ENCODE results near the gene MSRB3. TPM values are rescaled to one million over a fixed set of nuclear protein-coding genes. Genes with fewer than 3 reads are reported as not detected.

Gene MSRB3
- total and polyA plus RNA-seq, 2 of the 4 experiments (the other 2 are of a cell fraction) = 31.7 to 35.7 TPM

DNA sequence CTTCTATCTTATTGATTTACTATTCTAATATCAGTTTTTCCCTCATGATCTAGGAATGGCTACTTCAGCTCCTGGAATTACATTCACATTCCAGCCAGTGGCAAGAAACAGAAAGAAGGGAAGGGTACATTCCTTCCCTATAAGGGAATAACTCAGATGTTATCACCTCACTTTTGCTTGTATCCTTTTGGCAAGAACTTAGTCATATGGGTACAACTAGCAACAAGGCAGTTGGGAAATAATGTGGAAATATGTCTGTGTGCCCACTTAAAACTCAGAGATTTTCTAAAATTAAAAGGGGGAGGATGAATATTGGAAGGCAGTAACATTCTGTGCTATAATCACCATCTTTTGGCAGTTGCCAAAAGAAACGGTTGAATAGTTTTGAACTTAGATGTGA lies 85.6 kb downstream of the MSRB3 start:
- 0 out of 4 replicates have a peak overlapping the region, but pooled peaks of 1 of the 2 experiments have one; percentile 4 for H4K8ac ChIP-seq (ENCODE audit: low read depth in 2 of 2, low read length in 2 of 2)
- H3K56ac ChIP-seq (ENCODE audit: extremely low read depth, insufficient read depth, low read length) = no peak overlapping the region
- no peaks in the 10 kb centered on the region for H3K27me3 ChIP-seq (ENCODE audit: control insufficient read depth, insufficient read depth, low read length)
- intact Hi-C loops (cut with micrococcal nuclease) = no loop called here
- H2BK5ac ChIP-seq (ENCODE audit: low read depth, low read length, poor library complexity, severe bottlenecking) = peak overlapping the region; percentile 31
- BruUV-seq (replicated peaks) = no TSS peak
- POLR2A ChIA-PET (ENCODE audit: unreplicated experiment) = no interaction called here
- CTCF ChIA-PET = no interaction called here
- peaks cover 7% of the 10 kb centered on the region for H3K36me3 ChIP-seq (ENCODE audit: control insufficient read depth, insufficient read depth, low read length)
- in situ Hi-C loops (cut with MboI; ENCODE audit: low sequenced_read_pairs) = no loop called here
- no peak overlapping the region for H2AK9ac ChIP-seq (replicated peaks; ENCODE audit: low read depth, low read length, poor library complexity)
- no peak overlapping the region for H3K27ac ChIP-seq (ENCODE audit: insufficient read depth, low read length)
- TF ChIP-seq RCOR1 (IDR thresholded peaks at IDR 0.05; ENCODE audit: insufficient replicate concordance, low read length) (no peak), CEBPB (IDR thresholded peaks at IDR 0.05; ENCODE audit: low read depth, low read length) (peak; percentile 47; the same call in 1 of the 2 replicates)
- H3K18ac ChIP-seq (ENCODE audit: low read depth, low read length) = no peak overlapping the region
- H3K9me1 ChIP-seq (ENCODE audit: insufficient read depth, low read length) = peaks cover 4% of the 10 kb centered on the region; the same call in 1 of the 2 replicates
- H3K4ac ChIP-seq (ENCODE audit: low read depth, low read length) = no peak overlapping the region
- H3K4me2 ChIP-seq (ENCODE audit: low read depth, low read length) = peak overlapping the region; percentile 5; the same call in 1 of the 2 replicates
- no peak overlapping the region for H2BK15ac ChIP-seq (ENCODE audit: low read depth, low read length)
- H3K79me1 ChIP-seq (ENCODE audit: low read depth in 1 of 2, low read length in 2 of 2) = peaks cover 18 to 38% of the 10 kb centered on the region in 2 experiments
- dilution Hi-C loops (cut with HindIII; ENCODE audit: low sequenced_read_pairs, unreplicated experiment) = no loop called here
- H4K20me1 ChIP-seq (ENCODE audit: insufficient read depth, low read length) = no peaks in the 10 kb centered on the region
- WGBS, 2 experiments (ENCODE audit: extremely low coverage in 2 of 2, insufficient read length in 1 of 2) = no CpG with 5 or more reads among the region's 1 CpG
- no peak overlapping the region for H4K91ac ChIP-seq (ENCODE audit: insufficient read depth, low read depth, low read length)
- no peak overlapping the region for H2BK20ac ChIP-seq (ENCODE audit: low read depth, low read length)
- no peak overlapping the region for H4K5ac ChIP-seq (ENCODE audit: low read depth, low read length)
- H3K9me3 ChIP-seq (ENCODE audit: control insufficient read depth, insufficient read depth, low read length) = no peaks in the 10 kb centered on the region
- H3K14ac ChIP-seq (replicated peaks; ENCODE audit: low read depth, low read length) = peak overlapping the region; percentile 72; the same call in 1 of the 2 replicates
- H2AFZ ChIP-seq (replicated peaks; ENCODE audit: low read length, poor library complexity) = no peak overlapping the region
- no peak overlapping the region for H2AK5ac ChIP-seq (ENCODE audit: low read depth, low read length)
- peak; percentile 70 for ATAC-seq (ENCODE audit: low read depth)
- peak; percentile 37 for DNase-seq
- peaks cover 6% of the 10 kb centered on the region; the same call in 1 of the 2 replicates for H3K4me1 ChIP-seq (ENCODE audit: control insufficient read depth, insufficient read depth, low read length)
- H3K9ac ChIP-seq (ENCODE audit: low read depth, low read length) = no peak overlapping the region
- H3K23ac ChIP-seq (ENCODE audit: low read depth, low read length) = peak overlapping the region; percentile 23; the same call in 1 of the 2 replicates
- no peak overlapping the region for H3K4me3 ChIP-seq (ENCODE audit: insufficient read depth, low read depth, low read length)
- H2BK120ac ChIP-seq (ENCODE audit: low read depth, low read length) = no peak overlapping the region

Measured in IMR-90 (cell line).